Stimulated activated naive CD8-positive, alpha-beta T cell treated with anti-CD3 and anti-CD28 coated beads, Interleukin-15, amount 100 ng/mL, for 72 hours (primary cell): Measurements from ENCODE around the gene KCNQ1.
A peak's percentile ranks its signal among the peaks of the same experiment; 100 is the strongest.

Experiments used
- ATAC-seq: fragments of 150-1000 bp; cut with Tn5 transposase; 2 replicates; pipeline ENCODE4 v1.10.0; 2021; ENCODE audit warnings: mild to moderate bottlenecking, moderate library complexity
- DNase-seq, 2 donors: peaks; one replicate each; pipeline ENCODE4 v3.0.0; 2021 to 2022
- H3K27ac Mint-ChIP-seq, 2 donors: one replicate each; pipeline ENCODE4 v1.8.0; 2022; ENCODE audit warnings: mild to moderate bottlenecking in 2 of 2, mixed read lengths in 2 of 2, moderate library complexity in 2 of 2
- H3K27me3 Mint-ChIP-seq: one replicate; pipeline ENCODE4 v1.8.0; 2022; ENCODE audit warnings: mixed read lengths
- H3K4me1 Mint-ChIP-seq: one replicate; pipeline ENCODE4 v1.8.0; 2022; ENCODE audit warnings: mild to moderate bottlenecking, mixed read lengths
- H3K4me3 Mint-ChIP-seq, 2 donors: one replicate each; pipeline ENCODE4 v1.8.0; 2022; ENCODE audit warnings: mild to moderate bottlenecking in 2 of 2, mixed read lengths in 2 of 2, moderate library complexity in 1 of 2
- H3K9me3 Mint-ChIP-seq, 2 donors: one replicate each; pipeline ENCODE4 v1.8.0; 2022; ENCODE audit warnings: mixed read lengths in 2 of 2

KCNQ1 gene

GRCh38 chr11:2668876-2669275 lies 224.1 kb downstream of the KCNQ1 start:
- Mint-ChIP-seq H3K27me3 (no peaks in the 10 kb centered on the region), H3K4me3 (no peak overlapping the region), H3K9me3 (no peaks in the 10 kb centered on the region), H3K4me1 (no peaks in the 10 kb centered on the region), H3K27ac (peak overlapping the region in 1 of 2 donors; percentile 47)
- no peak for DNase-seq
- ATAC-seq, result no peak

- no peak for ATAC-seq
- Mint-ChIP-seq H3K27me3 (no peaks in the 10 kb centered on the region), H3K27ac (peak overlapping the region; percentile 19 to 21)
These were observed 225.0 kb downstream of the KCNQ1 start for GRCh38 chr11:2669634-2670469.

DNA sequence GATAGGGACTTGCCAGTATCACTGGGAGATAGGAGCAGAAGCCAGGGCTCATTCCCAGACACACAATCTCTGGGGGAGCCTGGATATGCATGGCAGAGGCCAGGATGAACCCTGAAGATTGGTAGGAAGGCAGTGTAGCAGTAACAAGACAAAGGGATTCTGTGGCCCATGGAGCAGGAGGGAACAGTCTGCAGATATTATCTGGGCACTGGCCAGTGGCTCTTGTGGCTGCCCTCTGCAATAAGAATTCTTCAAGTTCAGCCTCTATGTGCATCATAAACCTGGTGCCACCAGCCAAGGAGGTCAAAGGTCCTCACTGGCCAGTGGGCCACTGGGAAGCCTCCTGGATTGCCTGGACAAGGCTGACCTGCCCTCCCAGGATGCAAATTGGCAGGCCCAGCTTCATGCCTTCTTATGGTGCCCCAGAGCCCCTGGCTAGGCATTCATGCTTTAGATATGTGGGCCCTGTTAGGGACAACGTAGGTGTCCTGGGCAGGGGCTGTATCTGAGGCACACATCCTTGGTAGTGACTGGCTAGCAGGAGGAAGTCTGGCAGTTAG lies 225.8 kb downstream of the KCNQ1 start:
- ATAC-seq (no peak), DNase-seq (no peak)
- no peak overlapping the region for H3K4me3 Mint-ChIP-seq
- no peaks in the 10 kb centered on the region for H3K4me1 Mint-ChIP-seq
- no peaks in the 10 kb centered on the region for H3K27me3 Mint-ChIP-seq
- H3K9me3 Mint-ChIP-seq, result no peaks in the 10 kb centered on the region
- peak overlapping the region; percentile 19 to 67 for H3K27ac Mint-ChIP-seq

More at GRCh38 chr11:2669634-2670469, 225.0 kb downstream of the KCNQ1 start:
- no peaks in the 10 kb centered on the region for H3K4me1 Mint-ChIP-seq
- H3K4me3 Mint-ChIP-seq, result no peak overlapping the region
- DNase-seq, result no peak
- H3K9me3 Mint-ChIP-seq, result no peaks in the 10 kb centered on the region

- H3K4me1 Mint-ChIP-seq, result no peaks in the 10 kb centered on the region
- no peaks in the 10 kb centered on the region for H3K9me3 Mint-ChIP-seq
- ATAC-seq (no peak), DNase-seq (no peak)
- H3K4me3 Mint-ChIP-seq, result no peak overlapping the region
- H3K27ac Mint-ChIP-seq, result peak overlapping the region in 1 of 2 donors; percentile 34
- no peaks in the 10 kb centered on the region for H3K27me3 Mint-ChIP-seq
These were observed 226.9 kb downstream of the KCNQ1 start for GRCh38 chr11:2671748-2672147.

GRCh38 chr11:2672553-2673249 lies 227.9 kb downstream of the KCNQ1 start:
- H3K4me3 Mint-ChIP-seq, result no peak overlapping the region
- DNase-seq, result no peak
- no peak for ATAC-seq
- no peaks in the 10 kb centered on the region for H3K9me3 Mint-ChIP-seq
- H3K27ac Mint-ChIP-seq, result peak overlapping the region in 1 of 2 donors; percentile 34
- no peaks in the 10 kb centered on the region for H3K27me3 Mint-ChIP-seq
- H3K4me1 Mint-ChIP-seq, result no peaks in the 10 kb centered on the region

GRCh38 chr11:2673250-2673610 lies 228.4 kb downstream of the KCNQ1 start:
- H3K27ac Mint-ChIP-seq, result no peak overlapping the region

GRCh38 chr11:2673871-2674471 lies 229.2 kb downstream of the KCNQ1 start:
- Mint-ChIP-seq H3K27me3 (no peaks in the 10 kb centered on the region), H3K9me3 (no peaks in the 10 kb centered on the region), H3K27ac (peak overlapping the region in 1 of 2 donors; percentile 27), H3K4me3 (no peak overlapping the region), H3K4me1 (no peaks in the 10 kb centered on the region)
- ATAC-seq (no peak), DNase-seq (no peak)

More at GRCh38 chr11:2673250-2673610, 228.4 kb downstream of the KCNQ1 start:
- no peak for ATAC-seq
- no peaks in the 10 kb centered on the region for H3K9me3 Mint-ChIP-seq
- H3K4me1 Mint-ChIP-seq, result no peaks in the 10 kb centered on the region
- H3K4me3 Mint-ChIP-seq, result no peak overlapping the region
- no peak for DNase-seq
- no peaks in the 10 kb centered on the region for H3K27me3 Mint-ChIP-seq

GRCh38 chr11:2674658-2675131 lies 229.9 kb downstream of the KCNQ1 start:
- Mint-ChIP-seq H3K4me1 (no peaks in the 10 kb centered on the region), H3K4me3 (no peak overlapping the region), H3K9me3 (no peaks in the 10 kb centered on the region), H3K27me3 (no peaks in the 10 kb centered on the region), H3K27ac (no peak overlapping the region)
- no peak for ATAC-seq
- DNase-seq, result no peak

DNA sequence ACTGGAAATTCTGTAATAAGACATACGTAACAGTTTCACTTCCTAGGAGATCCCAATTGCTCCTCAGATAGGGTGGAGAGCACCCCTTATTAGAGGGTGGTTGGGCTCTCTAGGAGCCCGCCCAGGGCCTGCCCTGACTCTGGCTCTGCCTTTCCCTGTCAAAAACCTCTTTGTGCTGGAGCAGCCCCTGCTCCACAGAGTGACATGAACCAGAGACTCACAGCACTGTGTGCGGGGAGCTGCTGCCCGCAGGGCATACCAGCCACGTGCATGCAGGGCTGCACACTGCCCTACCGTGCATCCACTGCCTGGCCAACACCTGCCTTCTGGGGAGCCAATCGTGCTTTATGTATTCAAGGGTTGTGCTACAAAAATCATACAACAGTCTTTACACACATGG lies 230.7 kb downstream of the KCNQ1 start:
- no peak for DNase-seq
- H3K27me3 Mint-ChIP-seq, result no peaks in the 10 kb centered on the region
- no peaks in the 10 kb centered on the region for H3K9me3 Mint-ChIP-seq
- no peak for ATAC-seq
- no peak overlapping the region for H3K27ac Mint-ChIP-seq
- H3K4me3 Mint-ChIP-seq, result no peak overlapping the region
- H3K4me1 Mint-ChIP-seq, result no peaks in the 10 kb centered on the region

- no peak overlapping the region for H3K27ac Mint-ChIP-seq
- no peak for ATAC-seq
- DNase-seq, result no peak
These were observed 232.3 kb downstream of the KCNQ1 start for GRCh38 chr11:2677127-2677526.

DNA sequence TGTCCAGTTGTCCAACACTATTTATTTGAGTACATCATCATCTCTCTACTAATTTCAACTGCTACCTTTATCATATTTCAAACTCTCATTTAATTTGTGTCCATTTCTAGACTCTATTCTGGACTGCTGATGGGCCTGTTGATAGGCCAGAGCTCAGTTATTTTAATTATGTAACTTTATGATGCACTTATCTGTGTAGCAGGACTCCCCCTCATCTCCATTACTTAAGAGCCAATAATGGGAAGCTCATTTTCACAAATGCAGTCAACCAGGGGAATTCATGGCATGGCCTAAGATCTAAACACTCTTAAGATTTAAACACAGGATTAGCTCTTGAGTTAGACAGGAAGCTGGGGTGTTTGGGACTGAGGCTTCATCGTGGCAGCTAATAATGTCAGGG lies 233.6 kb downstream of the KCNQ1 start:
- H3K27me3 Mint-ChIP-seq, result no peaks in the 10 kb centered on the region
- no peak for ATAC-seq
- H3K4me3 Mint-ChIP-seq, result no peak overlapping the region
- H3K27ac Mint-ChIP-seq, result no peak overlapping the region
- no peaks in the 10 kb centered on the region for H3K9me3 Mint-ChIP-seq
- no peak for DNase-seq
- no peaks in the 10 kb centered on the region for H3K4me1 Mint-ChIP-seq

More at GRCh38 chr11:2677127-2677526, 232.3 kb downstream of the KCNQ1 start:
- Mint-ChIP-seq H3K4me1 (no peaks in the 10 kb centered on the region), H3K27me3 (no peaks in the 10 kb centered on the region), H3K4me3 (no peak overlapping the region), H3K9me3 (no peaks in the 10 kb centered on the region)

DNA sequence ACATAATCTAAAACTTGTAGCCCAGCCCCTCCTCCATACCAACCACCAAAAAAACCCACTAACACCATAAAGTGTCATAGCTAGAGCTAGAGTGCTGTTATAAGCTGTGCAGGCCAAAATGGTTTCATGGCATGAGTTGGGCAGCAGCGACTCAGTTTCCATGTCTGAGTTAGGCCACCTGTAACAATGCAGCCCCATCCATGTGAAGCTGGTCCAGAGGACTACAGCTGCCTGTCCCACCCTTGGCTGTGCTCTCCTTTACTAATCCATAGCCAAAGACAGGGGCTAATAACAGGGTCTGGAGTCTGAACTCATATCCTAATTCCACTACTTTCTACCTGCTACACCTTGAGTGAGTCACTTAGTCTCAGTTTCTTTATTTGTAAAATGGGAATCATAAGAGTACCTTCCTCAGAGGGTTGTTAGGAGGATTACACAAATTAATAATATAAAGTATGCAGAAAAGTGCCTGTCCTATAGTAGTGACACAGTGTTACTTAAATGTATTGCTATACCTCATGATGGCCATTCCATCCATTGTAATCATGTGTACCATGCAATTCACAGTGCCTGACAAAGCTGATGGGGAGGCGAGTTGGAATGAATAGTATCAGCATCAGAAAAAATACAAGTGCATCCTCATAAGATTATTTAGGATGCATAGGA lies 234.3 kb downstream of the KCNQ1 start:
- H3K27me3 Mint-ChIP-seq, result no peaks in the 10 kb centered on the region
- no peak overlapping the region for H3K27ac Mint-ChIP-seq
- no peak overlapping the region for H3K4me3 Mint-ChIP-seq
- no peak for DNase-seq
- no peaks in the 10 kb centered on the region for H3K4me1 Mint-ChIP-seq
- no peak for ATAC-seq
- no peaks in the 10 kb centered on the region for H3K9me3 Mint-ChIP-seq

DNA sequence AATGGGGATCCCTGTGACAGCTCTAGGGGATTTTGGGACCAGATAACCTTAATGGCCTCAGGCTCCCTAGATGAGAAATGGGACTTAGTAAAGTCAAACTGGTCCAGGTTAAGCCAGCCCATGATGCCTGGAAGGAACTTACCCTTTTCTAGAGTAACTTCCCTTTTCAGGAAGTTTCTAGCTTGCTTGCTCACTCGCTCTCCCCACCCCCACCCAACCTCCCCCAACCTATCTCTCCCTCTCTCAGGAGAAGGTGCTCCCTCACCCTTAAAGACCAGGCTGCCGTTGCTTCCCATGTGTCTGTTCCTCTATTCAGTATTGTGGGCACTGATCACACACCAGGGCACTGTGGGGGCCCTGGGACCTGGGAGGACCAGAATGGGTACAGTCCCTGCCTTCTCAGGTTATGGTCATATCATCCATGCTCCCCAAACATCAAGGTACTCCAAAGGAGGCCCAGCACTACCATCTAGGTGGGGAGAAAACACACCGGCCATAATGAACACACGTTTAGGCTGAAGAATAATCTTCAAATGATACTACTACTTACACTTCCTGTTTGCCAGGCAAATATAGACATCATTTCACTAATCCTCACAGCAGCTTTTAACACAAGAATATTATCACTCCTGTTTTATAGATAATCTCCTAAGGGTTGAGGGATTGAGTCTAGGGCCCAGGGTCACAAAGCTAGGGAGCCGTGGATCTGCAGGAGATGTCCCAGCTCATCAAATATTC lies 236.8 kb downstream of the KCNQ1 start:
- Mint-ChIP-seq H3K4me1 (no peaks in the 10 kb centered on the region), H3K9me3 (no peaks in the 10 kb centered on the region), H3K27me3 (no peaks in the 10 kb centered on the region), H3K27ac (peak overlapping the region; percentile 8 to 69), H3K4me3 (no peak overlapping the region)
- ATAC-seq, result no peak
- DNase-seq, result no peak

GRCh38 chr11:2683806-2684205 lies 239.0 kb downstream of the KCNQ1 start:
- no peak for DNase-seq
- ATAC-seq, result no peak
- Mint-ChIP-seq H3K4me3 (no peak overlapping the region), H3K27ac (no peak overlapping the region), H3K27me3 (no peaks in the 10 kb centered on the region), H3K4me1 (no peaks in the 10 kb centered on the region), H3K9me3 (no peaks in the 10 kb centered on the region)

- H3K27ac Mint-ChIP-seq, result peak overlapping the region in 1 of 2 donors; percentile 40
- H3K27me3 Mint-ChIP-seq, result no peaks in the 10 kb centered on the region
- no peaks in the 10 kb centered on the region for H3K9me3 Mint-ChIP-seq
- no peak overlapping the region for H3K4me3 Mint-ChIP-seq
- H3K4me1 Mint-ChIP-seq, result no peaks in the 10 kb centered on the region
- DNase-seq (no peak), ATAC-seq (no peak)
These were observed 239.8 kb downstream of the KCNQ1 start for GRCh38 chr11:2684581-2684980.
